HG02885 (cell line): ENCODE data around the gene CATSPERB.
"Not testable (repeated sequence)": the region's sequence is repeated elsewhere in the genome, so short reads cannot be mapped to it uniquely, and the experiment has no call there.

Experiments
- ATAC-seq: cut with Tn5 transposase; IDR thresholded peaks from one replicate; pipeline ENCODE4 v1.9.1; 2021; ENCODE audit warnings: mild to moderate bottlenecking; ENCODE audit not compliant: unreplicated experiment, poor library complexity

Gene CATSPERB

DNA sequence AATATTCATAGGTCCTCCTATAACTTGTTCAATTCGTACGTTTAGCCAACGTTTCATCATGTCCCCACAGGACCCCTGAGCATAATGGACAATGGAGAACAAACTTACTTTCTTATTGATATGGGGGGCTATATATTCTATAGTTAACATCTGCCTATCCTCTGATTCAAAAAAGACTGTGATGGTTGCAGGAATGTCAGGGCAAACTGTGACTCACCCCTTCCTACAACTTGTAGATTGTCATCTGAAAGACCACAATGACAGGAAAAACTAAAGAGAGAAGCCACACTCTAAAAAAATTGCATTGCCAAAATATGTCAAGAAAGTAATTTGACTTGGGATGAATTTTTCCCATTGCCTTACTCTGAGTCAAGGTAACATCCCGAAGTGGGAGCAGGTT lies 50.8 kb downstream of the CATSPERB start:
- ATAC-seq, result no peak

DNA sequence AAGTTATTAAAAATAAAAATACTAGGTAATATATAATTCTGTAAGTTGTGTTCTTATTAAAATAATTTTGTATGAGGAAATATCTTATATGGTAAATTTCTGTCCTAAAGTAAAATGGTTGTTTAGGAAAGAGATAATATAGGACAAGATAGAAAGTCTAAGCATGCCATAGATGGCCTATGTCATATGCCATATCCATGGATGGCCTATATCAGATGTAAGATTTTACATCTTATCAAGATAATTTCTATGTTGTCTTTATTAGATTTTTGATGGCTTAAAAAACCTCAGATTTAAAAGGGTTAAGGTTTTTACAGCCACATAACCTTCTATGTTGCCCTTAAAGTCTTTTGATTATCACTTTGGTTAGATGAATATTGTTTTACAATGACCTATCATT lies 52.6 kb downstream of the CATSPERB start:
- ATAC-seq, result no peak

DNA sequence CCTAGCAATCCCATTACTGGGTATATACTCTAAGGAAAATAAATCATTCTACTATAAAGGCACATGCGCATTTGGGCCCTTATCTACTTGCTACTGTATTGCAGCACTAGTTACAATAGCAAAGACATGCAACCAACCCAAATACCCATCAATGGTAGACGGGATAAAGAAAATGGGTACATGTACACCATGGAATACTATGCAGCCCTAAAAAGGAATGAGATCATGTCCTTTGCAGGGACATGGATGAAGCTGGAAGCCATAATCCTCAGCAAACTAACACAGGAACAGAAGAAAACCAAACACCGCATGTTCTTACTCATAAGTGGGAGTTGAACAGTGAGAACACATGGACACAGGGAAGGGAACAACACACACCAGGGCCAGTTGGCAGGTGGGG lies 54.2 kb downstream of the CATSPERB start:
- not testable (repeated sequence) for ATAC-seq

DNA sequence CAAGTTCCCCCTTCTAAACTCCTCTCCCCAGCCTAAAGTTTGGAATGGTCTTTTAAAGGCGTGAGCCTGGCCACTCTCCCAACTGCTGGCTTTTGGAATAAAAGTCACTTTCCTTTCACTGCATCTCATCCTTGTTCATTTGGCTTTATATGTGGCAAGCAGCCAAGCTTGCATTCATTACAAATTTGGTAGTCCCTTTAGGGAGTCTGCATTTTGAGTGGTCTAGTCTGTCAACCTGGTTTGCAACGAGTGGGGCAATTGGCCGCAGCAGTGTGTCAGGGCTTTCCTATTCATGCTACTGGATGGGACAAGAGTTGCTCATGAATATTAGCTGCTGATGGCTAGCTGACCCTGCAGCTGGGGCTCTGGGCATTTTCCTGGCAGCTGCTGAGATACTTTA lies 57.0 kb downstream of the CATSPERB start:
- no peak for ATAC-seq

DNA sequence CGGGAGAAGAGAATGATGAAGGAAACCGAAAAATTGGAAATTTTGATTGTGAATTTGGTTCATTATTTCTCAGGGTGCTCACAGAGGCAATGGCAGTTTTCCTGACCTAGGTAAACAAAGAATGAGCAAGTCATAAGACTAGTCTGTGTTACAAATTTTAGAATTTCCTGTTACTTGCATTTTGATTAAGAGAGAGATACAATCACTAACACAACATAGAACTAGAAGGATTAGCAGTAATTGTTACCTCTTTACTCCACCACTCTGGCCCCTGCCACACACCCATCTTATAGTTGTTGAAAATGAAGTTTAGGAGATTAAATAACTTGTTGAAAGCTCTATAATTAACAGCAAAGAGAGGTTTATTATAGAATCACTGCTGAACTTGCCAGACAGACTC lies 62.0 kb downstream of the CATSPERB start:
- ATAC-seq, result no peak

DNA sequence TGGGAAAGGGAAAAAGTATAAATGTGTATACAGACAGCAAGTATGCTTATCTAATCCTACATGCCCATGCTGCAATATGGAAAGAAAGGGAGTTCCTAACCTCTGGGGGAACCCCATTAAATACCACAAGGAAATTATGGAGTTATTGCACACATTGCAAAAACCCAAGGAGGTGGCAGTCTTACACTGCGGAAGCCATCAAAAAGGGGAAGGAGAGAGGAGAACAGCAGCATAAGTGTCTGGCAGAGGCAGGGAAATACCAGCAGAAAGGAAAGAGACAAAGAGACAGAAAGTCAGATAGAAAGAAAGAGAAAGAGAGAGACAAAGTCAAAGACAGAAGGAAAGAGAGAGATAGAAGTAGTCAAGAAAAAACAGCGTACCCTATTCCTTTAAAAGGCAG lies 64.8 kb downstream of the CATSPERB start:
- ATAC-seq, result not testable (repeated sequence)

DNA sequence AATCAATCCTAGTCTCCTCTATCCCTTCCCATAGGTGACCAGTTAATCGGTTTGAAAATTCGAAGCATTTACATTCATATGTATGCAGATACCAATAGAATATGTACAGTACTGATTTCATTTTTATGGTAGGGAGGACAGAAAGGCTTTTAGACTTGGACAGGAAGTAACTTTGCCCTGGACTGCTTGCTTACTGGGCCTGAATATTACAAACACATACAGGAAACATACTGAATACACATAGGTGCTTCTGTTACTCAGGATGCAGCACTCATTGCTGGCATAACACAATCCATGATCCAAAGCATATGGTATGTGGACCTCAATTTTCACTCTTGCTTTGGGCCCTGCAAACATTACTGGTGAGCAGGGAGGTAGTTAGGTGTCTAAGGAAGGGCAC lies 71.1 kb downstream of the CATSPERB start:
- ATAC-seq, result no peak

DNA sequence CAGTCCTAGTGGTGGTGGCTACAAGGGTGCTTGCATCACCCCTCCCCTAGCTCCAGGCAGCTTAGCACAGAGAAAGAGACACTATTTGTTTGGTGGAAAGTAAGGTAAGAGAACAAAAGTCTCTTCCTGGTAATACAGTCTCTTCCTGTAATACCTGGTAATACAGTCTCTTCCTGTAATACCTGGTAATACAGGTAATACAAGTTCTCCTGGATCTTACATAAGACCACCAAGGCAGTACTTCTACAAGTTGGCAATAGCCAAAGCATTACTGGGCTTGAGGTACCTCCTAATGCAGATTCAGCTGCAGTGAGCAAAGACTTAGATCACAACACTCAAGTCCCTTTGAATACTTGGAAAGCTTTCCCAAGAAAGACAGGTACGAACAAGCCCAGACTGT lies 77.0 kb downstream of the CATSPERB start:
- ATAC-seq, result no peak

DNA sequence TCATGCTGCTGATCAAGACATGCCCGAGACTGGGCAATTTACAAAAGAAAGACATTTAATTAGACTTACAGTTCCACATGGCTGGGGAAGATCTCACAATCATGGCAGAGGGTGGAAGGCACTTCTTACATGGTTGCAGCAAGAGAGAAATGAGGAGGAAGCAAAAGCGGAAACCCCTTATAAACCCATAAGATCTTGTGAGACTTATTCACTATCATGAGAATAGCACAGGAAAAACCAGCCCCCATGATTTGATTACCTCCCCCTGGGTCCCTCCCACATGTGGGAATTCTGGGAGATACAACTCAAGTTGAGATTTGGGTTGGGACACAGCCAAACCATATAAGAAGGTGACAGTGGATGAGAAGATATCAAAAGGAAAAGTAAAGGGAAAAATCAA lies 78.4 kb downstream of the CATSPERB start:
- no peak for ATAC-seq

DNA sequence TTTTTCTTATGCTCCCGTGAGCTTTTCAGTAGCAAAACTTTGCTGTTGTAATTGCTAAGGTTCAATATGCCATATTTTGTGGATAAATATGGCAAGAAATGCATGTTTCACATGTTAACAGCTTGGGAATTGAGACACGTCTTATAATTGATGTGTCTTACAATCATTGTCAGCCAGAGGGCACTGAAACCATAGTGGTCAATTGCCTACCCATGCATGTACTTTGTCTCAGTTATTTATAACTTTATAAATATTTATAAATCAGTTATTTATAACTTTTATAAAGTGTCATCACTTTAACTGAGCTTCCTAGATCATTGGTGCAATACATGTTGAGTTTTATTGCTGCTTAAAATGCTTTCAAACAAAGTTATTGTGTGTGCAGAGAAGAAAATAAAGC lies 82.0 kb downstream of the CATSPERB start:
- ATAC-seq, result no peak

DNA sequence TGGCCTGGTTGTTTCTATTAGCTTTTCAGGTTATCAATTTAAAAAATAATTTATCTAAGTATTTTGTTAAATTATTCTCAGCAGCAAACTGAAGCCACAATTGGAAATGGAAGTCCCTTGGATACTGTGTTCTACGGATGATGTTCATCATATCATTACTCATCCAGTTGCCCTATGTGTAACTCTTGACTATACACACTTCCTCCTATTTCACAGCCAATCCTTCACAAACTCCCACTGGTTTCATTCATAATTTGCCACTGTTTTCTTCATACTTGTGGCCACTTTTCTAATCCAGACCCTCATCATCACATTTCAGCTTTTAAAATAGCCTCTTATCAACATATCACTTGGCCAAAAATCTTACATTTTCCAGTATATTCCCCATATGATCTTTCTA lies 84.0 kb downstream of the CATSPERB start:
- no peak for ATAC-seq

DNA sequence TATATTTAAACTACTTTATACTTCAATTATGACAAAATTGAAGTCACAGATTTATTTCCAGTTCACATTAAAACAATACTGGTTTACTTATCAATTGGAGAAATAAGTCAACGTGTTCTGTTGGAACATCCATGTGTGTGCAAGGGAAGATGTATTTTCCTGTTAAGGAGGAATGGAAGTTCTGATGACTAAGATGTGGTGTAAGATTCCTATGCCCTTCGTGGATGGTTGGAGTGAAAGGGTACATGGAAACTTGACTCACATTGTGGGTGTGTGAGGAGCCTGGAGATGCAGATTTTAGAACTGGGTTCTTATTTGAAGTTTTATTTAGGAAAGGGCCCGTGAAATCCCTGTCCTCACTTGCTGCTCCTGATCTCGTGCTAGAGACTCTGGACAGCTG lies 95.3 kb downstream of the CATSPERB start:
- no peak for ATAC-seq

DNA sequence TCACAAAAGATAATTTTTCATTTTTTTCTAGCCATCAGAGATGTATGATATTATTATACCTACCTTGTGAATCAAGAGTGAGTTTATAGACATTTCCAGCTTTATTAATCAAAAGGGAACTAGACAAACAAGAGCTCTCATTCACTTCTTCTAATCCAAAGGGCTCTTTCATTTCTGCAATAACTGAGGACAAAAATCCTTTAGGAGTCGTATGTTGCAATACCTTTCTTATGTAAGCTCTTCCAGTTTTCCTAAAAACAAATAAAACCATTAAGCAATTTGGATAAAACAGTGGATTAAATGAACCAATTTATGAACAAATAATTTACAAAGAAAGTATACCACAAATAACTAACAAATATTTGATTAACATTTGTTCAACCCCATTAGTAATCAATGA lies 107.1 kb downstream of the CATSPERB start:
- no peak for ATAC-seq

DNA sequence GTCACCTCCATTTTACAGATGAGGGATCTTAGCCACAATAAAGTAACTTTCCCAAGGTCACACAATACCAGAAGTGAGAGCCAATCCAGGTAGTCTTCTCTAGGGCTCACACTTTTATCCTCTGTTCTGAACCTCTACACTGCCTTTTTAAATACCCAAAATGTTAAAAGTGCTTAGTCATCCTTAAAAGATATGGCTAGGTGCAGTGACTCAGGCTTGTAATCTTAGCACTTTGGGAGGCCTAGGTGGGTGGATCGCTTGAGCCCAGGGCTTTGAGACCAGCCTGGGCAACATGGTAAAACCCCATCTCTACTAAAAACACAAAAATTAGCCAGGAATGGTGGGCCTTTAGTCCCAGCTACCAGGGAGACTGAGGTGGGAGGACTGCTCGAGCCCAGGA lies 117.7 kb downstream of the CATSPERB start:
- ATAC-seq, result no peak

DNA sequence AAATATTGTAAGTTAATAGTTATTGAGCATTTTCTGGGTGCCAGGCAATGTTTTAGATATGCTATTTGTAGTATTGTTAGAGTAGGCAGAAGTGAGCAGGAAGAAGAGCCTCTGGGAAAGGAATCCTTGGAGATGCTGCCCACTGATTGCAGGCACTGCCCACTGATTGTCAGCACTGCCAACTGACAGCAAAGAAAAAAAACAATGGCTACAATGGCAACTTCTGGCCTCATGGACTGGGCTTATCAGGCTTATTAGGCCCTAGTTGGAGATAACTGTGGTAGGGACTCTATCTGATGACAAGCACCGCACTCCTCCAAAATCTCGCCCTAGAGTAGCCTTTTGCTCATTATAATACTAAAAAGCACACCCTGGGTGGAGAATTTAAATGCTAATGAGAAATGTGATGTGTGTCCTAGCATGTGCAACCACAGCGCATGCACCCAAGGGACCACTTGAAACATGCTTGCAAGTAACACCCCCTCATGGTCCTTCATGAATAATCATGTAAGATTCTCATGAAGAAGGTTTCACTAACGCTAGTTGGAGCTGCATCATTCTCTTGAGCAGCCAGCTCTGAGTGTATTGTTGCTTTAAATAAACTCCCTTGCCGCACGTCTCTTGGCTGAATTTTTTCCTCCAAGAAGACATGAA lies 118.3 kb downstream of the CATSPERB start:
- no peak for ATAC-seq

DNA sequence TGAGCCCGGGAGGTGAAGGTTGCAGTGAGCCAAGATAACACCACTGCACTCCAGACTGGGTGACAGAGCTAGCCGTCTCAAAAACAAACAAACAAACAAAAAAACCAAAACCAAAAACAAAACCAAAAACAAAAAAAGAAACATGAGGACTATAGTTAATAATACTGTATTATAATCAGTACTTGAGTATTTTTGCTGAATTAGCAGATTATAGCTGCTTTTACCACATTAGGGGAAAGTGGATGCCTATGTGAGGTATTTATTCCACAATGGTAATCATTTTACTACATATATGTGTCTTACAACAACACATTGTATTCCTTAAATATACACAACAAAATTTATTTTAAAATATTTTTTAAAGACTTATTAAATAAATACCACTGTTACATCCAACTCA lies 120.4 kb downstream of the CATSPERB start:
- no peak for ATAC-seq

DNA sequence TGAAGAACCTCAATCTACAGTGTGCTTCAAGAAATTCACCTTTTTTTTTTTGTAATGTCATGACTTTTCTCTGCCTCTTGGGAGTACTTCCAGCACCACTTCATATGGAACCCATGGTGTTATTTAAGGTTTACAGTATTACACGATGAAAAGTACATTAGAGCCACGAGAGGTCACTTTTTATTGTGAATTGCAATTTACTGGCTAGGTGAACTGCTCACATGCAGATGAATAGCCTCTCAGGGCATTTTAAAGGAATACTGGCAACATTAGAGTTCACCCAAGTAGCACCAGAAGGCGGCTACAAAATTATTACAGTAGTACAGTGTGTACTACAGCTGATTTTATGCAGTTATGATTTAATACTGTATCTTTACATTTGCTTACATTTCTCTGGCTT lies 122.7 kb downstream of the CATSPERB start:
- ATAC-seq, result no peak

DNA sequence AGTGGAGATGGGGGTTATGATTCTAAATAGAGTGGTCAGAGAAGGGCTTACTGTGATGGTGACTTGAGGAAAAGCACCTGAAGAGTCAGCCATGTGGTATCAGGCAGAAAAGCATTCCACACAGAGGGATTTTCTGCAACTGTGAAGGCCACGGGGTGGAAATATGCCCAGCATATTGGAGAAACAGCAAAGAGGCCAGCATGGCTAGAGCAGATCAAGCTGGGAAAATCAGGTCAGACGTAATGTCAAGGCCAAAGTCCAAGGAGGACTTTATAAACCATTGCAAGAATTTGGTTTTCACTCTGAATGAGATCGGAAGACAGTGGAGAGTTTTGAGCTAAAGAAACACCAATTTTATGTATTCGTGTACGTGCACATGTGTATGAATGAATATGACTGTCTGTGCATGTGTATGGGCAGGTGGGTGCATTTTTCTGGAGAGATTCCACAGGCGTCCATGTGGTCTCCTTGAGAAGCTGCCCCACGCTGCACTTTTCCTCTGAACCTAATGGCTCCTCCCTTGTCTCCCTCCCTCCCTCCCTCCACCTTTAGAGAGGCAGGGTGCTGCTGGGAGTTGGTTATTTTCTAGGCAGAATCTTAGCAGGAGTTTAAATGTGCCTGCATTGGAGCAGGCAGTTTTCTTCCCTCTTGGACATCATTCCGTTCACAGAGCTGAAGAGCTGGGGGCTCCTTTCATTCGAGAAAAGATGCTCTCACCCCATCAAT lies 124.4 kb downstream of the CATSPERB start:
- ATAC-seq, result no peak

DNA sequence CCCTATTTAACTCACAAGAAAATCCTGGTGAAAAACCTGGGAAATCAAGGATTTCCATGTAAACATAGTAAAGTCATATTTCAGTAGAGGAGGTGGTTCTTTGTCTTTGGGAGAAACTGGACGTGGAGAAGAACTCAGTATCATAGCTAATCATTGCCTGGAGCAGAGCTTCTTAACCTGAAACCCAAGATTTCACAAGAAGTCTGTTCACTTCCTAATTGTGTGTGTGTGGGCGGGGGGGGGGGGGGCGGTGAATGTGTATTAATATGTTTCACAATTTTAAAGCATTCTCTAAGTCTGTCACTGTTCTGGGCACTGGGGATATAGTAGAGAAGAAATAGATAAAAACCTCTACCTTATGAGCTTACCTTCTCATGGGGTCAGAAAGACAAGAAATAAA lies 125.0 kb downstream of the CATSPERB start:
- no peak for ATAC-seq

DNA sequence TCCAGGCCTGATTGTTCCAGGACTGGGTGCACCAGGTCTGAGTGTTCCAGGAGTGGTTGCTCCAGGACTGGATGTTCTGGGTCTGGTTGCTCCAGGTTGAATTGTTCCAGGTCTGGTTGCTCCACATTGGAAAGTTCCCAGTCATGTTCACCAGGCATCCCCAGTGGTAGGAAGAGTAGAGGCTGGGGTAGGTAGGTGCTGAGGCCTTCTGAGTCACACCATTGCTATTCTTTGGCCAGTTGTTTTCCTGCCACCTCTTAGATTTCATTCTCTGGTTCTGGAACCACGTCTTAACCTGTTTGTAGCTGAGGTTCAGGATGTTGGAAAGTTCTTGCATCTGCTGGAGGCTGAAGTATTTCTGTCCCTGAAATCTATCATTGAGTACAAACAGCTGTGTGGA lies 127.3 kb downstream of the CATSPERB start:
- not testable (repeated sequence) for ATAC-seq

DNA sequence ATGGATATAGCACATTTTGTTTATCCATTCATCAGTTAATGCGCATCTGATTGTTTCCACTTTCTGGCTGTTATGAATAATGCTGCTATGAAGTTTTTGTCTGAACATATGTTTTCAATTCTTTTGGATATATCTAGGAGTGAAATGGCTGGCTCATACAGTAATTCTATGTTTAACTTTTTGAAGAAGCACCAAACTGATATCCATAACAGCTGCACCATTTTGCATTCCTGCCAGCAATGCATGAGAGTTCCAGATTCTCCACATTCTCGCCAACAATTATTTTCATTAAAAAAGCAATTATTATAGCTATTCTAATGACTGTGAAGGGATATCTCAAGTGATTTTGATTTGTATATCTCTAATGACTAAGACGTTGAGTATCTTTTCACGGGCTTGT lies 131.9 kb downstream of the CATSPERB start:
- no peak for ATAC-seq

DNA sequence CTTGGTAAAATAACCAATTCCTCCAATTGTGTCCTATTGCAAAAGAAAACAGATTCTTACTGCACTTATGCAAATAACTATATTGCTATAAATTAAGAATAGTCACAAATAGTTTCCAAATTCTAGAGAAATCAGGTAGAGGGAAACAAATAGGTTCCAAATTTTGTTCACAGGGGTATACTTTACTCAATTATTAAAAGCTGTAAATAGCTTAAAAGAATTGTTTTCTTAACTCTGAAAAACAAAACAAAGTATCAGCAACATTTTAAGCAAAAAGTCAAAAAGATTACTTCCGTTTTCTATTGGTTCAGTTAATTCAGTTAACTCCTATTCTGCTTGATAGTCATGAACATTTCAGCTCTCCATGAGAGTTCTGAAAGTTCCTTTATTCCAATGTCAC lies 136.2 kb downstream of the CATSPERB start:
- no peak for ATAC-seq
